Measurements from ENCODE around the gene MRTFA. TPM values are rescaled to one million over a fixed set of nuclear protein-coding genes. Genes with fewer than 3 reads are reported as not detected.

MRTFA gene
- total and polyA plus RNA-seq, 2 of the 13 experiments (the other 11 are each of a cell fraction or from before 2014, with no cell fraction given): 2.4 to 8.2 TPM

GRCh38 chr22:40628354-40629042 is 8.0 kb downstream of the MRTFA start (continued):
- TF ChIP-seq, protein P1, sequence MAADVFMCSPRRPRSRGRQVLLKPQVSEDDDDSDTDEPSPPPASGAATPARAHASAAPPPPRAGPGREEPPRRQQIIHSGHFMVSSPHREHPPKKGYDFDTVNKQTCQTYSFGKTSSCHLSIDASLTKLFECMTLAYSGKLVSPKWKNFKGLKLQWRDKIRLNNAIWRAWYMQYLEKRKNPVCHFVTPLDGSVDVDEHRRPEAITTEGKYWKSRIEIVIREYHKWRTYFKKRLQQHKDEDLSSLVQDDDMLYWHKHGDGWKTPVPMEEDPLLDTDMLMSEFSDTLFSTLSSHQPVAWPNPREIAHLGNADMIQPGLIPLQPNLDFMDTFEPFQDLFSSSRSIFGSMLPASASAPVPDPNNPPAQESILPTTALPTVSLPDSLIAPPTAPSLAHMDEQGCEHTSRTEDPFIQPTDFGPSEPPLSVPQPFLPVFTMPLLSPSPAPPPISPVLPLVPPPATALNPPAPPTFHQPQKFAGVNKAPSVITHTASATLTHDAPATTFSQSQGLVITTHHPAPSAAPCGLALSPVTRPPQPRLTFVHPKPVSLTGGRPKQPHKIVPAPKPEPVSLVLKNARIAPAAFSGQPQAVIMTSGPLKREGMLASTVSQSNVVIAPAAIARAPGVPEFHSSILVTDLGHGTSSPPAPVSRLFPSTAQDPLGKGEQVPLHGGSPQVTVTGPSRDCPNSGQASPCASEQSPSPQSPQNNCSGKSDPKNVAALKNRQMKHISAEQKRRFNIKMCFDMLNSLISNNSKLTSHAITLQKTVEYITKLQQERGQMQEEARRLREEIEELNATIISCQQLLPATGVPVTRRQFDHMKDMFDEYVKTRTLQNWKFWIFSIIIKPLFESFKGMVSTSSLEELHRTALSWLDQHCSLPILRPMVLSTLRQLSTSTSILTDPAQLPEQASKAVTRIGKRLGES (CRISPR knock-in tag; IDR thresholded peaks at IDR 0.05; ENCODE audit: borderline replicate concordance): no peak
- TF ChIP-seq AGO1 (IDR thresholded peaks at IDR 0.05; ENCODE audit: low read depth, low read length, poor library complexity, severe bottlenecking) (no peak), ZNF282 (IDR thresholded peaks at IDR 0.05; ENCODE audit: partially characterized antibody) (no peak), FOXA3 (CRISPR knock-in tag; IDR thresholded peaks at IDR 0.05) (no peak), ZNF720 (CRISPR knock-in tag; IDR thresholded peaks at IDR 0.05) (no peak), CHCHD3 (CRISPR knock-in tag; IDR thresholded peaks at IDR 0.05) (no peak), ZNF558 (CRISPR knock-in tag; IDR thresholded peaks at IDR 0.05; ENCODE audit: borderline replicate concordance) (no peak), RELA (CRISPR knock-in tag; IDR thresholded peaks at IDR 0.05) (no peak), RFXAP (CRISPR knock-in tag; IDR thresholded peaks at IDR 0.05; ENCODE audit: borderline replicate concordance) (no peak)
- TF ChIP-seq, protein P2, sequence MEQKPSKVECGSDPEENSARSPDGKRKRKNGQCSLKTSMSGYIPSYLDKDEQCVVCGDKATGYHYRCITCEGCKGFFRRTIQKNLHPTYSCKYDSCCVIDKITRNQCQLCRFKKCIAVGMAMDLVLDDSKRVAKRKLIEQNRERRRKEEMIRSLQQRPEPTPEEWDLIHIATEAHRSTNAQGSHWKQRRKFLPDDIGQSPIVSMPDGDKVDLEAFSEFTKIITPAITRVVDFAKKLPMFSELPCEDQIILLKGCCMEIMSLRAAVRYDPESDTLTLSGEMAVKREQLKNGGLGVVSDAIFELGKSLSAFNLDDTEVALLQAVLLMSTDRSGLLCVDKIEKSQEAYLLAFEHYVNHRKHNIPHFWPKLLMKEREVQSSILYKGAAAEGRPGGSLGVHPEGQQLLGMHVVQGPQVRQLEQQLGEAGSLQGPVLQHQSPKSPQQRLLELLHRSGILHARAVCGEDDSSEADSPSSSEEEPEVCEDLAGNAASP (CRISPR knock-in tag; IDR thresholded peaks at IDR 0.05; ENCODE audit: borderline replicate concordance): no peak

Measured in HepG2 (cell line).